SK-N-SH treated with all-trans-retinoic acid at 6 μM for 48 hours (cell line): ENCODE measurements around the gene SASH1.

Experiments used
- ARNTL ChIP-seq: fragments of 450-650 bp; formaldehyde crosslinking; IDR thresholded peaks from 2 replicates; pipeline ENCODE4 v1.5.0; 2020; ENCODE audit warnings: low read depth, mild to moderate bottlenecking, moderate library complexity, borderline replicate concordance
- ESRRG ChIP-seq: fragments of 250-450 bp; sonication (Bioruptor Pico); IDR thresholded peaks from 2 replicates; pipeline ENCODE4 v1.6.1; 2021; ENCODE audit warnings: mild to moderate bottlenecking
- PPARA ChIP-seq: fragments of 250-450 bp; sonication (Bioruptor Pico); IDR thresholded peaks from 2 replicates; pipeline ENCODE4 v1.5.0; 2020; ENCODE audit warnings: mild to moderate bottlenecking, borderline replicate concordance
- SNAI2 ChIP-seq: fragments of 250-450 bp; sonication (Bioruptor Pico); IDR thresholded peaks from 2 replicates; pipeline ENCODE4 v1.5.0; 2020; ENCODE audit warnings: mild to moderate bottlenecking, moderate library complexity
- TCF4 ChIP-seq: fragments of 250-450 bp; sonication (Bioruptor Pico); IDR thresholded peaks from 2 replicates; pipeline ENCODE4 v1.8.0; 2021; ENCODE audit warnings: mild to moderate bottlenecking, moderate library complexity, borderline replicate concordance
- ZNF565 ChIP-seq: fragments of 450-650 bp; formaldehyde crosslinking; conservative IDR thresholded peaks from 2 replicates; pipeline ENCODE4 v1.5.0; 2020; ENCODE audit warnings: low read depth, mild to moderate bottlenecking, moderate library complexity
- ZNF8 ChIP-seq: fragments of 450-650 bp; formaldehyde crosslinking; IDR thresholded peaks from 2 replicates; pipeline ENCODE4 v1.5.0; 2020; ENCODE audit warnings: mild to moderate bottlenecking, moderate library complexity
- TF ChIP-seq, protein P1 (sequence below): fragments of 250-450 bp; sonication (Bioruptor Pico); IDR thresholded peaks from 2 replicates; pipeline ENCODE4 v1.8.0; 2020; ENCODE audit warnings: mild to moderate bottlenecking, moderate library complexity, borderline replicate concordance

DNA sequence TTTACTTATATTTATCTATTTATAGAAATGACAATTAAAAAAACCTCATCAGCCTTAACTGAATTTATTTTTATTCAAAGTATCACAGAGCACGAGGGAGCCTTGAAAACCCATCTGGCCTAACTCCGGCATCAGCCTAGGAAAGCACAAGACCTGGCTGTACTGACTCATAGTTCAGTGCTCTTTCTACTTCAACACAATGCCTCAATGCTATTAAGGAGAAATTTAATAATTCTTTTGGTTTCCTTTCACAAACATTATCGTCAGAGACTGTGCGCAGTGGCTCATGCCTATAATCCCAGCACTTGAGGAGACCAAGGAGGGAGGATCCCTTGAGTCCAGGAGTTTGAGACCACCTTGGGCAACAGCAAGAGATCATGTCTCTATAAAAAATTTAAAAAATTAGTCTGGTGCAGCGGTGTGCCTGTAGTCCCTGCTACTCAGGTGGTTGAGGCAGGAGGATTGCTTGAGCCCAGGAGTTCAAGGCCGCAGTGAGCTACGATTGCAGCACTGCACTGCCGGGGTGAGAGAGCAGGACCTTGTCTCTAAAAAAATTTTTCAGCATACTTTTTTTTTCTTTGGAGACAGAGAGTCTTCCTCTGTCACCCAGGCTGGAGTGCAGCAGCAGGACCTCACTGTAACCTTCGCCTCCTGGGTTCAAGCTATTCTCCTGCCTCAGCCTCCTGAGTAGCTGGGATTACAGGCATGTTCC, 1.9 kb upstream of the SASH1 start:
- TF ChIP-seq PPARA (no peak), ZNF565 (no peak), ESRRG (no peak), SNAI2 (no peak), TCF4 (no peak), ARNTL (CRISPR knock-in tag) (no peak), ZNF8 (CRISPR knock-in tag) (no peak)
- TF ChIP-seq, protein P1, sequence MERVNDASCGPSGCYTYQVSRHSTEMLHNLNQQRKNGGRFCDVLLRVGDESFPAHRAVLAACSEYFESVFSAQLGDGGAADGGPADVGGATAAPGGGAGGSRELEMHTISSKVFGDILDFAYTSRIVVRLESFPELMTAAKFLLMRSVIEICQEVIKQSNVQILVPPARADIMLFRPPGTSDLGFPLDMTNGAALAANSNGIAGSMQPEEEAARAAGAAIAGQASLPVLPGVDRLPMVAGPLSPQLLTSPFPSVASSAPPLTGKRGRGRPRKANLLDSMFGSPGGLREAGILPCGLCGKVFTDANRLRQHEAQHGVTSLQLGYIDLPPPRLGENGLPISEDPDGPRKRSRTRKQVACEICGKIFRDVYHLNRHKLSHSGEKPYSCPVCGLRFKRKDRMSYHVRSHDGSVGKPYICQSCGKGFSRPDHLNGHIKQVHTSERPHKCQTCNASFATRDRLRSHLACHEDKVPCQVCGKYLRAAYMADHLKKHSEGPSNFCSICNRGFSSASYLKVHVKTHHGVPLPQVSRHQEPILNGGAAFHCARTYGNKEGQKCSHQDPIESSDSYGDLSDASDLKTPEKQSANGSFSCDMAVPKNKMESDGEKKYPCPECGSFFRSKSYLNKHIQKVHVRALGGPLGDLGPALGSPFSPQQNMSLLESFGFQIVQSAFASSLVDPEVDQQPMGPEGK (CRISPR knock-in tag) = no peak
